Rectal smooth muscle tissue (tissue), 1 donor: ENCODE measurements around the gene TRNAU1AP.
"Not testable (repeated sequence)": the region's sequence is repeated elsewhere in the genome, so short reads cannot be mapped to it uniquely, and the experiment has no call there.

Source experiments
- H3K27ac ChIP-seq: one replicate; pipeline ENCODE4 v1.7.0; 2013; ENCODE audit warnings: low read depth, low read length, inconsistent platforms
- H3K27me3 ChIP-seq: one replicate; pipeline ENCODE4 v1.7.0; 2013; ENCODE audit warnings: low read length; ENCODE audit not compliant: control insufficient read depth, insufficient read depth
- H3K36me3 ChIP-seq: one replicate; pipeline ENCODE4 v1.7.0; 2013; ENCODE audit warnings: low read length; ENCODE audit not compliant: control insufficient read depth, insufficient read depth
- H3K4me1 ChIP-seq: one replicate; pipeline ENCODE4 v1.7.0; 2013; ENCODE audit warnings: low read length; ENCODE audit not compliant: control insufficient read depth, insufficient read depth
- H3K4me3 ChIP-seq: one replicate; pipeline ENCODE4 v1.7.0; 2013; ENCODE audit warnings: low read length
- H3K9ac ChIP-seq: one replicate; pipeline ENCODE4 v1.7.0; 2013; ENCODE audit warnings: low read length

The TRNAU1AP gene

GRCh38 chr1:28534671-28535070 is 18.2 kb upstream of the TRNAU1AP start:
- peaks cover 6% of the 10 kb centered on the region for H3K36me3 ChIP-seq
- H3K27ac ChIP-seq: no peak overlapping the region
- no peaks in the 10 kb centered on the region for H3K4me1 ChIP-seq
- H3K4me3 ChIP-seq: no peak overlapping the region
- no peak overlapping the region for H3K9ac ChIP-seq
- H3K27me3 ChIP-seq: no peaks in the 10 kb centered on the region

- no peak overlapping the region for H3K4me3 ChIP-seq
- H3K9ac ChIP-seq: no peak overlapping the region
- no peak overlapping the region for H3K27ac ChIP-seq
- H3K27me3 ChIP-seq: no peaks in the 10 kb centered on the region
- H3K4me1 ChIP-seq: no peaks in the 10 kb centered on the region
- H3K36me3 ChIP-seq: peaks cover 6% of the 10 kb centered on the region
These were observed 17.7 kb upstream of the TRNAU1AP start for GRCh38 chr1:28535180-28535579.

DNA sequence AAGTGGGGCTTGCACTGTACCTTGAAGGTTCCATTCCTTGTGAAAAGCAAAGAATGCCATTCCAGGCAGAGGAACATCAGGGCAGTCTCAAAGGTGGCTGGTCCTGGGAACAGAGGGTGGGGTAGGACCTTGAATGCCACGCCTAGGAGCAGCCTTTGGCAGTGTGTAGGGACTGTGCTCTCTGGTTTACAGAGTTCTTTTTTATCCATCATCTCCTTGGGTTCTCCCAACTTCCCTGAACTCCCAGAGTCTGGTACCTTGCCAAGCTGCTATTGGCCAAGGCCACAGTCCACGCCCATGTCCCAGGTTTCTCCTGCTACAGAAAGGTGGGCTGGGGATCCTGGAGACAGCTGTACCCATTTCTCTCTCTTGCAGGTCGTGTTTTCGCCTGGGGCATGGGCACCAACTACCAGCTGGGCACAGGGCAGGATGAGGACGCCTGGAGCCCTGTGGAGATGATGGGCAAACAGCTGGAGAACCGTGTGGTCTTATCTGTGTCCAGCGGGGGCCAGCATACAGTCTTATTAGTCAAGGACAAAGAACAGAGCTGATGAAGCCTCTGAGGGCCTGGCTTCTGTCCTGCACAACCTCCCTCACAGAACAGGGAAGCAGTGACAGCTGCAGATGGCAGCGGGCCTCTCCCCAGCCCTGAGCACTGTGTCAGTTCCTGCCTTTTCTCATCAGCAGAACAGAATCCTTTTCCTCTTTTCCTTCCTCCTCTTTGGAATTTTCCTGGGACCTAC is 15.3 kb upstream of the TRNAU1AP start:
- Histone ChIP-seq H3K4me1 (no peaks in the 10 kb centered on the region), H3K36me3 (no peaks in the 10 kb centered on the region), H3K27me3 (no peaks in the 10 kb centered on the region), H3K27ac (no peak overlapping the region), H3K4me3 (no peak overlapping the region), H3K9ac (no peak overlapping the region)

- Histone ChIP-seq H3K27ac (no peak overlapping the region), H3K36me3 (no peaks in the 10 kb centered on the region), H3K4me3 (no peak overlapping the region), H3K4me1 (no peaks in the 10 kb centered on the region), H3K9ac (no peak overlapping the region), H3K27me3 (no peaks in the 10 kb centered on the region)
These were observed 14.6 kb upstream of the TRNAU1AP start for GRCh38 chr1:28538286-28538685.

GRCh38 chr1:28540651-28541050 is 12.2 kb upstream of the TRNAU1AP start:
- no peak overlapping the region for H3K4me3 ChIP-seq

GRCh38 chr1:28541414-28542015 is 11.4 kb upstream of the TRNAU1AP start:
- not testable (repeated sequence) for H3K36me3 ChIP-seq, H3K27ac ChIP-seq, H3K4me3 ChIP-seq, H3K27me3 ChIP-seq, H3K4me1 ChIP-seq, H3K9ac ChIP-seq

More at GRCh38 chr1:28540651-28541050, 12.2 kb upstream of the TRNAU1AP start:
- Histone ChIP-seq H3K4me1 (no peaks in the 10 kb centered on the region), H3K27ac (no peak overlapping the region), H3K36me3 (no peaks in the 10 kb centered on the region), H3K27me3 (no peaks in the 10 kb centered on the region), H3K9ac (no peak overlapping the region)

DNA sequence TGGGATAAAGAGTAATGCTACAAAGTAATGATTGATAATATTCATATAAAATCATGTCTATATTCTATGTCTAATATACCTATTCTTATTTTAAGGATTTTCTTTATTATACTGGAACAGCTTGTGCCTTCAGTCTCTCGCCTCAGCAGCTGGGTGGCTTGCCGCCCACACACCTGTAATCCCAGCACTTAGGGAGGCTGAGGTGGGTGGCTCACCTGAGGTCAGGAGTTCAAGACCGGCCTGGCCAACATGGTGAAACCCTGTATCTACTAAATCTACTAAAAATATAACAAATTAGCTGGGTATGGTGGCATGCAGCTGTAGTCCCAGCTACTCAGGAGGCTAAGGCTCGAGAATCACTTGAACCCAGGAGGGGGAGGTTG is 7.6 kb upstream of the TRNAU1AP start:
- no peaks in the 10 kb centered on the region for H3K27me3 ChIP-seq
- no peak overlapping the region for H3K4me3 ChIP-seq
- H3K27ac ChIP-seq: no peak overlapping the region
- H3K4me1 ChIP-seq: no peaks in the 10 kb centered on the region
- H3K9ac ChIP-seq: no peak overlapping the region
- no peaks in the 10 kb centered on the region for H3K36me3 ChIP-seq

DNA sequence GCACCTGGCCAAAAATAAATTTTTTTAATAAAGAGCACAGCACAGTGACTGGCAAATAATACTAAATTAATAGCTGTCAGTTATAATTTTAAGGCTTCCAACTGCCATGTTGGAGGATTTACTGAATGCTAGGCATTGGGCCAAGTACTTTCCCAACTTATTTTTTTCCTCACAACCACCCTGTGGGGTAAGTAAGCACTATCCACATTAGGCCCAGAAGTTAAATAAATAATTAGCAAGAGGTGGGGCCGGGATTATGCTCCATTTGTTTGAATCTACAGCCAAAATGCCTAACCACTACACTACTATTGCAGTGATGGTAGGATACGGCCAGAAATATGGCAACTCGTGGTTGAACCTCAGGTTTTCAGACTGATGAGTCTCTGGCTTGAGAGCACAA is 4.6 kb upstream of the TRNAU1AP start:
- H3K4me1 ChIP-seq: no peaks in the 10 kb centered on the region

GRCh38 chr1:28551381-28551780 is 1.5 kb upstream of the TRNAU1AP start:
- no peak overlapping the region for H3K27ac ChIP-seq
- no peaks in the 10 kb centered on the region for H3K27me3 ChIP-seq
- H3K9ac ChIP-seq: no peak overlapping the region
- no peaks in the 10 kb centered on the region for H3K36me3 ChIP-seq
- no peak overlapping the region for H3K4me3 ChIP-seq
- no peaks in the 10 kb centered on the region for H3K4me1 ChIP-seq

More for the DNA sequence above, 4.6 kb upstream of the TRNAU1AP start:
- no peak overlapping the region for H3K9ac ChIP-seq
- no peak overlapping the region for H3K4me3 ChIP-seq
- H3K36me3 ChIP-seq: no peaks in the 10 kb centered on the region
- H3K27me3 ChIP-seq: no peaks in the 10 kb centered on the region
- no peak overlapping the region for H3K27ac ChIP-seq

DNA sequence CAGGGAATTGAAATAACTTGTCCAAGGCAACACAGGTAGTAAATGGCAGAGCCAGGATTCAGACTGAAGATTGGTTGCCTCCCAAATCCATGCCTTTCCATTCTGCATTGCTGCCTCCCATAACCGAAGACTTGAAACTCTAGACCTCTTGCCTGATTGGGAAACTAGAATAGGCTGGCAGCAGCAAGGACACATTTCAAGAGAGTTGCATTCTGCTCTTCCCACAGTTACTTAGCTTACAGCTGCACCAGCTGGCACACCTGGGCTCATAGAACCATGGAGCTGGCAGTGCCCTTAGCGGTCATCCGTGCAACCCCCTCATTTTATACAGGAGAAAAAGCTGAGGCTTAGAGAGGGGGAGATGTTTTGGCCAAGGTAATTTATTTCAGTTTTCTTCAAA is 8.0 kb downstream of the TRNAU1AP start:
- Histone ChIP-seq H3K4me3 (no peak overlapping the region), H3K4me1 (no peaks in the 10 kb centered on the region), H3K27me3 (no peaks in the 10 kb centered on the region), H3K9ac (no peak overlapping the region), H3K27ac (no peak overlapping the region), H3K36me3 (peaks cover 19% of the 10 kb centered on the region)

- Histone ChIP-seq H3K36me3 (peaks cover 23% of the 10 kb centered on the region), H3K9ac (no peak overlapping the region), H3K27ac (no peak overlapping the region)
These were observed 11.4 kb downstream of the TRNAU1AP start for GRCh38 chr1:28564310-28564709.

DNA sequence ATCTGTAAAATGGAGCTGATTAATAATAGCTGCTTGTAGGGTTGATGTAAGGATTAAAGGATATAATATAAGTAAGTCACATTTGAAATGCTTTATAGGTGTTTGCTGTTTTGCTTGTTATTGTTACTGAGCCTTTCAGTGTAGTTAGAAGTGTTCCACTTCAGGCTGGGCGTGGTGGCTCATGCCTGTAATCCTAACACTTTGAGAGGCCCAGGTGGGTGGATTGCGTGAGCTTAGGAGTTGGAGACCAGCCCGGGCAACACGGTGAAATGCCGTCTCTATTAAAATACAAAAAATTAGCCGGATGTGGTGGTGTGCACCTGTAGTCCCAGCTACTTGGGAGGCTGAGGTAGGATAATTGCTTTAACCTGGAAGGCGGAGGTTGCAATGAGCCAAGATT is 12.2 kb downstream of the TRNAU1AP start:
- Histone ChIP-seq H3K27me3 (no peaks in the 10 kb centered on the region), H3K36me3 (peaks cover 24% of the 10 kb centered on the region), H3K4me3 (no peak overlapping the region), H3K9ac (no peak overlapping the region), H3K27ac (no peak overlapping the region), H3K4me1 (no peaks in the 10 kb centered on the region)

More at GRCh38 chr1:28564310-28564709, 11.4 kb downstream of the TRNAU1AP start:
- Histone ChIP-seq H3K27me3 (no peaks in the 10 kb centered on the region), H3K4me1 (no peaks in the 10 kb centered on the region), H3K4me3 (no peak overlapping the region)

GRCh38 chr1:28565726-28566125 is 12.8 kb downstream of the TRNAU1AP start:
- Histone ChIP-seq H3K4me3 (no peak overlapping the region), H3K4me1 (no peaks in the 10 kb centered on the region), H3K27ac (no peak overlapping the region), H3K9ac (no peak overlapping the region), H3K36me3 (peaks cover 24% of the 10 kb centered on the region), H3K27me3 (no peaks in the 10 kb centered on the region)
